GM21786 (cell line): ENCODE measurements around the gene OGDH.

ENCODE experiments used
- ATAC-seq: cut with Tn5 transposase; IDR thresholded peaks from one replicate; pipeline ENCODE4 v1.9.1; 2021; ENCODE audit not compliant: unreplicated experiment

OGDH gene

DNA sequence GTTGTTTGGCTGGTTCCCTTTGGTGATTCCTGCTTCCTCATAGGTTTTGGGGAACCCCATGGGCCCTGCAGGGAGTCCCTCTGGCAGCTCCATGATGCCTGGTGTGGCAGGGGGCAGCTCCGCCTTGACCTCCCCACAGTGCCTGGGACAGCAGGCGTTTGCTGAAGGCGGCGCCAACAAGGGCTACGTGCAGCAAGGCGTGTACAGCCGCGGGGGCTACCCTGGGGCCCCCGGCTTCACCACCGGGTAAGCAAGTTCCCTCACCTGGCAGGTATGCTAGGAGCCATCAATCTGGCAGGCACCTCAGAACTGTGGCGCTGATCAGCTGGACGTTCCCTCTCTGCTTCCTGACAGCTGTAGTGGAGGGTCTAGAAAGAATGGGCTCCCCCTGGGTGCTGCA is 150.5 kb downstream of the OGDH start:
- no peak for ATAC-seq

DNA sequence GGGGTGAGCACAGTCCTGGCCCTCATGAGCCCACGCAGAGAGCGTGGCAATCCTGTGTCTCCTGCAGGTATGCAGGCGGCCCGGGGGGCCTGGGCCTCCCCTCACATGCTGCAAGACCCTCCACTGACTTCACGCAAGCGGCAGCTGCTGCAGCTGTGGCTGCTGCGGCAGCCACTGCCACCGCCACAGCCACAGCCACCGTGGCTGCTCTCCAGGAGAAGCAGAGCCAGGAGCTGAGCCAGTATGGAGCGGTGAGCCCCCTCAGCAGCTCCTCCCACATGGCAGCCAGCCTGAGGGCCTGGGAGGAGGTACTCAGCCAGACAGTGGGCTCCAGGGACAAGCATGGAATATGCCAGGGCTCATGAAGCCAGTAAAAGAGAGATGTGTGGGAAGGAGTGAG is 150.9 kb downstream of the OGDH start:
- no peak for ATAC-seq

DNA sequence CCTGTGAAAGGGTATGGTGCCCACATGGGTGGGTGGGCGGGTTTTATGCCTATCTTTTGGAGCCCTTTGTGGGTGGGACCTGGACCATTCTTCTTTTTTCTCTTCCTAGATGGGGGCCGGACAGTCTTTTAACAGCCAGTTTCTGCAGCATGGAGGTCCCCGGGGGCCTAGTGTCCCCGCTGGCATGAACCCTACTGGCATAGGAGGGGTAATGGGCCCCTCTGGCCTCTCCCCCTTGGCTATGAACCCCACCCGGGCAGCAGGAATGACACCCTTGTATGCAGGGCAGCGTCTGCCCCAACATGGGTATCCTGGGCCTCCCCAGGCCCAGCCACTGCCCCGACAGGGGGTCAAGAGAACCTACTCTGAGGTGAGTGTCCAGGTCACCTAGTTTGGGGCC is 151.3 kb downstream of the OGDH start:
- ATAC-seq: no peak
